Hepatic stellate cell (primary cell): Measurements from ENCODE around the gene GPR146.

Source experiments
- DNase-seq: peaks from one replicate; pipeline ENCODE4 v3.0.0; 2011; ENCODE audit warnings: low spot score

The GPR146 gene

GRCh38 chr7:1045069-1046063 lies 1.0 kb downstream of the GPR146 start:
- DNase-seq, result no peak

- no peak for DNase-seq
These were observed 2.7 kb downstream of the GPR146 start for GRCh38 chr7:1046722-1047679.

DNA sequence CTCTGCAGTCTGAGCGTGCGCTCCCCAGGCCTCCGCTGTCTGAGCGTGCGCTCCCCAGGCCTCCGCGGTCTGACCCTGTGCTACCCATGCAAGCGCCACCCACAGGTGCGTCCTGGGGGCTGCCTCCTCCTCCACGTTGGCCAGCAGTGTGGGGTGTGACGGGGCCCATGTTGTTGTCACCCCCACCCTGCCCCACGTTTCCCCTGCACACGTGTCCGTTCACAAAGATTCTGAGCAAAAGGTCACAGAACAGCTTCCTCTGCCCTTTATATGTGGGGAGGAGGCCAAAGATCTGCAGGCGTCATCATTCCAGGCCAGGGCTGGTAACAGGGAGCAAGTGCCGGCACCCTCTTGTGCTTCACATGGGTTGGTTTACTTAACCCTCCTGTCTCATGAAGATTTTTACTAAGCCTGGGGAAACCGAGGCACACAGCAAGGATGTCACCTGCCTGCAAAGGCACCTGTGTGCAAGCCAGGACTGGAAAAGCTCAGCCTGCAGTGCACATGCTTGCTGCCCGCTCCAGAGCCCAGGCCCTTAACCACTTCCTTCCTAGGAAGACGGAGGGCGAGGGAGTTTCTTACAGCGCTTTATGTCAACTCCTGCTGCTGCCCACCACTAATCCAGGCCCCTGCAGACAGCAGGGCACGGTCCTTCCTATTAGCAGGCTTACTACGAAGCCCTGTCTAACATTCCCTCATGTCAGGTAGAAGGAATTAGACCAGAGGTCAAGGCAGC lies 4.8 kb downstream of the GPR146 start:
- DNase-seq, result no peak

GRCh38 chr7:1049801-1050200 lies 5.5 kb downstream of the GPR146 start:
- no peak for DNase-seq

DNA sequence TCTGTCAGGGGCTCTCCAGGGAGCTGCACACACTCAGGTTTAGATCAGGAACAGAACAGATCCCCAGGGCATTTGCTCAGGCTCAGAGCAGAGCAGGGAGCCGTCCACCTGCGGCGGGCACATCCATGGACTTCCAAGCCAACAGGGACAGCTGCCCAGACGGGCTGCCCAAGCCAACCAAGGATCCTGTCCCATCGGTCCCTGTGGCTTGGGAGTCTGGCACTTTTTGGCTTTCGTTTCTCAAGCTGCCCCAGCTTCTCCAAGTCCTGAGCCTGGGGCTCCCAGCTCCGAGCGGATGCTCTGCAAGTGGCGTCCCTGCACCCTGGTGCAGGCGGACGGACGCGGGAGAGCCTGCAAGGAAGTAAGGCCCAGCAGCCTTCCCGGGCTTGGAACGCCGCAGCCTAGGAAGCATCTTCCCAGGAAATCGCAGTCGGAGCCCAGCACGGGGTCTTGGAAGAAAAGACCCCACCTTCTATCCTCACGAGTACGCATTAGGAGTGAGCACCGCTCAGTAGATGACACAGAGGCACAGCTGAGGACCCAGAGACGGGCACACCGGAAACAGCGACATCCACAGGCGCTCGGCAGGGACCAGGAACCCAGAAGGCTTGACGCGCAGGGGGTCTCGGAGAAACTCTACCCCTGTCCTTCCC lies 6.0 kb downstream of the GPR146 start:
- DNase-seq, result no peak

GRCh38 chr7:1050956-1051690 lies 6.8 kb downstream of the GPR146 start:
- DNase-seq, result no peak

DNA sequence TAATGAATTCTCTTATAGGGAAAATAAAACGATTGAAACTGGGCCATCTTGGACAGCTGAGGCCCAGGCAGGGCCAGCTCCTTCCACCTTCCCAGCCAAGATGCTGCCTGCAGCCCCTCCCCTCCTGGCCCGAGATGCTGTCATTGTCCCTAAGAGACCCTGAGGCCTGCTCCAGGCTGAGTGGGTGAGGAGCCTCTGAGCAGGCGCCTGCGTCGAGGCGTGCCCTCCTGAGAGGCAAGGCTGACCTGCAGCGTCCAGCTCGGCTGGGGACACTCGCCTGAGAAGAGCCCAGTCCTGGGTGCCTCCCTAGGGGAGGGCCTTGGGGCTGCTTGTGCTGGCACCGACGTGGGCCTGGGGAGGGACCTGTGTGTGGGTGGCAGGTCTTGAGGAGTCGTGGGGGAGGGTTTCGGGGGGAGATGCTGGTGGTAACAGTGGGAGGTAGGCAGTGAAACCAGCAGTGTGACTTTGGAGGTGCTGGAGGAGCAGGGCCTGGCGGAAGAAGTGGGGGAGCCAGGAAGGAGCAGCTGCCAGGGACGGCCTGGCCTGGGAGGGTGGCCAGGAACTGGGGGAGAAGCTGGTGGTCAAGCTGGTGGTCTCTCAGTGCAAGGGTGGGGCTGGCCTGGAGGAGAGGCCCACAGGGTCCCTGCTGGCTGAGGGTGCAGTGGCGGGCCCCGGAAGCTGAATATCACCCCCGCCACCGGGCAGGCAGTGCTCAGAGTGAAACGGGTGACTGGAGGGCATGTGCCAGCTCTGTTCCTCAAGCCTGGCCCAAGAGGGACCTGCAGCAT lies 7.9 kb downstream of the GPR146 start:
- no peak for DNase-seq

- DNase-seq, result no peak
These were observed 8.7 kb downstream of the GPR146 start for GRCh38 chr7:1053002-1053411.

- no peak for DNase-seq
These were observed 9.5 kb downstream of the GPR146 start for GRCh38 chr7:1053816-1054370.

DNA sequence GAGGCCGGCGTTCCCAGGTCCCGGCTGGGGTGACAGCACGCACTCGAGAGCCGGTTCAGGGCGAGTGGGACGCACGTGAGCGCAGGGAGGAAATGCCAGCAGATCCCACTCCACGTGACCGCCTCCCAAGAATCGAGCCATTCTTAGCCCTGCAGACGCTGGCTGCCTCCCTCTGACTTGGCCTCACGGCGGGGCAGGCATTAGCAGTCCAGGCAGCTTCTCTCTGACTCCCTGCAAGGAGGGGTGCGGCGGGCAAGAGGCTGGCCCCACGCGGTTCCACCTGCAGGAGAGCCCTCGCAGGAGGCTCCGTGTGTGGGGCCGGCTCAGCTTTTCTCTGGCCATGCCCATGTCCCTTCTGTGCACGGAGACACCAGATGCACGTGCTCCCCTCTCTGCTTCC lies 10.1 kb downstream of the GPR146 start:
- DNase-seq, result no peak

DNA sequence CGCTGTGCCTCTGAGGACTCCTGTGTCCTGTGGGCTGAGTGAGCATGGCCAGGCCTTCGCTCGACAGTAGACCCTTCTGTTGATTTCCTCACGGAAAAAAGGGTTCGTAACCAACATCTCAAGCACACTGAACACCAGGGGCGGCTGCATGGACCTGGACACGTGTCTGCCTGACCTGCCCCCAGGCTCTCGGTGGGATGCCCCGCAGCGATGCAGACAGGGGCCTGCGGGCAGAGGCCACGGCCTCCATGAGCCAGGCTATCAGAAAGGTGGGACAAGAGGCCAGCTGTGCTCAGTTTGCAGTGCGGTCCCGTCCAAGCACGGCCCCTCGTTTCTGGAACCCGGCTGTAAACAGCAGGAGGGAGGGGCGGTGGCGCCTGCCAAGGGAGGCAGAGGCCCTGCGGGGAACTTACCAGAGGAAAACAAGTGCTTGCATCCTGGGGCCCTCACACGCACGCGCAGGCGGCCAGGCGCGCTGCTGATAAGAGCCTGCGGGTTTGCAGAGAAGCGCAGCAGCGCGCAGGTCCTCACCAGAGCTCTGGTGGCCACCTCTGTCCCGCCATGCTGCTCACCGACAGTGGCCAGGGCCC lies 10.6 kb downstream of the GPR146 start:
- DNase-seq, result no peak

DNA sequence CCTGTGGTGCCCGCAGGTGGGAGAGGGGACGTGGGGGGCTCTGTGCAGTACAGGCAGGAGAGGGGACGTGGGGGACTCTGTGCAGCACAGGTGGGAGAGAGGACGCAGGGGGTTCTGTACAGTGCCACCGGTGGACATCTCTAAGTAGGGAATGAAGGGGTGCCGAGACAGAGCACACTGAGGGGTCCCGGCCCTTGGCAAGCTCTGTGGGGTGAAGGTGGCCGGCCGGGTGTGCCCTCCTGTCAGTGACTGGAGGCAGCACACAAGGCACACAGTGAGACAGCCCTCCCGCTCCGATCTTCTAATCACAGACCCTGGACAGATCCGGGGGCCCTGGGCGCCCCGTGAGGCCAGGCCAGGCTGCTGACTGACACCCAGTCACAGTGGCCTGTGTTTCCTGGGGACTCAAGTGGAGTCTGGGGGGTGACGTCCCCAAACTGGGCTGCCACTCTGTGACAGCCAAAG lies 11.2 kb downstream of the GPR146 start:
- no peak for DNase-seq

- DNase-seq, result no peak
These were observed 11.8 kb downstream of the GPR146 start for GRCh38 chr7:1055956-1056784.

DNA sequence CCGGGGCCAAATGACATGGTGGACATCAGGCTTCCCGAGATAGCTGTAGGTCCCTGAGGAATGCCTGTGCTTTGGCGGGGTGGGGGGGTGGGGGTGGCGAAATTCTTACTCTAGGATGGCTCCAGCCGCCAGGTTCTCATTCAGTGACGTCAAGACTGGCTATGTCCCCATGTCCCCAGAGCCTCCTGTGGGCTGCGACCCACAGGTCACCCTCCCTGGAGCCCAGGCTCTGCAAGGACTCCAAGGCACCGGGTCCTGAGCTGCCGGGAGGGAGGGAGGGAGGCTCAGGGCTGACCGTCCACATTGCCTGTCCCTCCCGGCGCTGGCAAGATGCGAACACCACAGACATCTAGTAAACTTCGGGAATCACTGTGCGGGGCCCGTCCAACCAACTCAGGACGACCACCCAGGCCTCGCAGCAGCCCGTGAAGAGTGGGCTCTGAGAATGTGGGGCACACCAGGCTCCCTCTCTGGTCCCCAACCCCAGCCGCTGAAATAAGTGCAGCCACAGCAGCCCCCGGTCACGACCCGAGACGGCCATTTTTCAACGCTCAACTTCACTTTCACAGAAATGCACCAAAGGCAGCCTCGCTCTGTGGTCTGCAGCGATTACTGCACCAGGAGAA lies 12.6 kb downstream of the GPR146 start:
- no peak for DNase-seq

- DNase-seq, result no peak
These were observed 13.3 kb downstream of the GPR146 start for GRCh38 chr7:1057416-1058291.

DNA sequence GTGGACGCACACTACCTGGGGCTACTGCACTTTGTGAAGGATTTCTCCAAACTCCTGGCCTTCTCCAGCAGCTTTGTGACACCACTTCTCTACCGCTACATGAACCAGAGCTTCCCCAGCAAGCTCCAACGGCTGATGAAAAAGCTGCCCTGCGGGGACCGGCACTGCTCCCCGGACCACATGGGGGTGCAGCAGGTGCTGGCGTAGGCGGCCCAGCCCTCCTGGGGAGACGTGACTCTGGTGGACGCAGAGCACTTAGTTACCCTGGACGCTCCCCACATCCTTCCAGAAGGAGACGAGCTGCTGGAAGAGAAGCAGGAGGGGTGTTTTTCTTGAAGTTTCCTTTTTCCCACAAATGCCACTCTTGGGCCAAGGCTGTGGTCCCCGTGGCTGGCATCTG lies 14.0 kb downstream of the GPR146 start:
- DNase-seq, result no peak

DNA sequence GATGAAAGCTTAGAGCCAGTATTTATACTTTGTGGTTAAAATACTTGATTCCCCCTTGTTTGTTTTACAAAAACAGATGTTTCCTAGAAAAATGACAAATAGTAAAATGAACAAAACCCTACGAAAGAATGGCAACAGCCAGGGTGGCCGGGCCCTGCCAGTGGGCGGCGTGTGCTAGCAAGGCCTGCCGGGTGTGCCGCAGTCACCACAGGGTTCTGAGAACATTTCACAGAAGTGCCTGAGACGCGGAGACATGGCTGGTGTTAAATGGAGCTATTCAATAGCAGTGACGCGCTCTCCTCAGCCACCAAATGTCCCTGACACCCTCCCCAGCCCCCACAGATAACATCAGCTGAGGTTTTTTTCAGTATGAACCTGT lies 14.5 kb downstream of the GPR146 start:
- no peak for DNase-seq
